ENCODE results near the gene PRSS23.

PRSS23 gene

GRCh38 chr11:86800076-86800959 is at the start of gene PRSS23:
Gene PRSS23 (plus strand): TSS chr11:86800542. CDS start chr11:86807644, 7,102 bp downstream.
- no peak for DNase-seq (ENCODE audit: low read depth)

DNA sequence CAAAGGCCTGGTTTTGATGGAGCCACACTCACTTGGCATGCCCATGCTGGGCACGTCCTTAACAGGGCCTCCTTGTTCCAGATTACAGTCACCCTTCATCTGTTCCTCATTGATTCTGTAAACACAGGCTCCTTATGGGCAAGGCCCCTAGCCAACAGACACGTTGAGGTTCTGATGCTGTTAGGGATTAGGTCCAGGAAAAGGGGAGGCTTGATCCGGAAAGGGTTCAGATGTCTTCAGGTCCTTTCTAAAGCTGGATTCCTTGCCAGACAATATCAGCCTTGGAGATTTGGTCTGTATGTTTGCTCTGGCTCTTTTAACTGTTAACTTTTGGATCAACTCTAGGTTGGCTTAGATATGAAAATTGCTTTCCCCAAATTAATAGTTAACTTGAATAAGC is 46.9 kb upstream of the PRSS23 start:
- TF ChIP-seq, protein P1, sequence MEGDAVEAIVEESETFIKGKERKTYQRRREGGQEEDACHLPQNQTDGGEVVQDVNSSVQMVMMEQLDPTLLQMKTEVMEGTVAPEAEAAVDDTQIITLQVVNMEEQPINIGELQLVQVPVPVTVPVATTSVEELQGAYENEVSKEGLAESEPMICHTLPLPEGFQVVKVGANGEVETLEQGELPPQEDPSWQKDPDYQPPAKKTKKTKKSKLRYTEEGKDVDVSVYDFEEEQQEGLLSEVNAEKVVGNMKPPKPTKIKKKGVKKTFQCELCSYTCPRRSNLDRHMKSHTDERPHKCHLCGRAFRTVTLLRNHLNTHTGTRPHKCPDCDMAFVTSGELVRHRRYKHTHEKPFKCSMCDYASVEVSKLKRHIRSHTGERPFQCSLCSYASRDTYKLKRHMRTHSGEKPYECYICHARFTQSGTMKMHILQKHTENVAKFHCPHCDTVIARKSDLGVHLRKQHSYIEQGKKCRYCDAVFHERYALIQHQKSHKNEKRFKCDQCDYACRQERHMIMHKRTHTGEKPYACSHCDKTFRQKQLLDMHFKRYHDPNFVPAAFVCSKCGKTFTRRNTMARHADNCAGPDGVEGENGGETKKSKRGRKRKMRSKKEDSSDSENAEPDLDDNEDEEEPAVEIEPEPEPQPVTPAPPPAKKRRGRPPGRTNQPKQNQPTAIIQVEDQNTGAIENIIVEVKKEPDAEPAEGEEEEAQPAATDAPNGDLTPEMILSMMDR (IDR thresholded peaks at IDR 0.05; ENCODE audit: insufficient read depth, low read depth, low read length, missing control alignments) = no peak
- no peak overlapping the region for H3K4me3 ChIP-seq (ENCODE audit: low read depth, low read length)
- DNase-seq (ENCODE audit: low read depth) = no peak

More at GRCh38 chr11:86800076-86800959, at the start of gene PRSS23:
- no peak within 1 kb of the TSS for H3K4me3 ChIP-seq (ENCODE audit: low read depth, low read length)
- TF ChIP-seq, protein P1 (IDR thresholded peaks at IDR 0.05; ENCODE audit: insufficient read depth, low read depth, low read length, missing control alignments) = no peak

GRCh38 chr11:86755146-86755545 is 45.2 kb upstream of the PRSS23 start:
- DNase-seq (ENCODE audit: low read depth) = no peak
- no peak overlapping the region for H3K4me3 ChIP-seq (ENCODE audit: low read depth, low read length)
- TF ChIP-seq, protein P1 (IDR thresholded peaks at IDR 0.05; ENCODE audit: insufficient read depth, low read depth, low read length, missing control alignments) = no peak

DNA sequence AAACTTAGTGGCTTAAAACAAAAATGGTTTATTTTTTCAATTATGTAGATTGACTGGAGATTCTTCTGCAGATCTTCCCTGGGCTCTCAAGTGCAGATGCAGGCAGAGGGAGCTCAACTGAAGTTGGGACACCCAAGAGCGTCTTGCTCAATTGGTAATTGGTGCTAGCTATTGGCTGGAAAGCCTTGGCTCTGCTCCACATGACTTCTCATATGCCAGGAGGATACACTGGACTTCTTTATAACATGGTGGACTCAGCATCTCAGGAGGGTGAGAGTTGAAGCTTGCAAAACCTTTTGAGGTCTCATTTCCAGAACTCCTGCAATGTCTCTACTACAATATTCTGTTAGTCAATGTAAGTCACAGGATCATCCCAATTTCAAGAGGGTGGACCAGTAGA is 42.2 kb upstream of the PRSS23 start:
- TF ChIP-seq, protein P1 (IDR thresholded peaks at IDR 0.05; ENCODE audit: insufficient read depth, low read depth, low read length, missing control alignments) = no peak
- no peak overlapping the region for H3K4me3 ChIP-seq (ENCODE audit: low read depth, low read length)
- no peak for DNase-seq (ENCODE audit: low read depth)

DNA sequence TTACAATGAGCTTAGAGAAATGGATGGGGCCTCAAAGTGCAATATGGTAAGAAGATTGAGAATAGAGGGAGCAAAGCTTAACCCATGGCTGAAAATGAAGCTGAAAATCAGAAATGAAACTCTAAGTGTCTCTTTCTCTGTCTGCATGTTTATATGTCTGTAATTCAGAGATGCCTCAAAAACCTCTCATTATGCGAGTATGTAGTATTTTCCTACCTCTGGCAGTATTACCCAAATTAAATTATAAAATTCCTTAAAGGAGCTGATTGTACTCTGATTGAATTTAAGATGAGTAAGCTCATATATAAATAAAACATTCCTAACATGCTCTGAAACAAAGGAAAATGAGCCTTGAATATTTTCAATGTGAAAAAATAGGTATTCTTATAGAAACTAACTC is 39.8 kb upstream of the PRSS23 start:
- no peak overlapping the region for H3K4me3 ChIP-seq (ENCODE audit: low read depth, low read length)
- TF ChIP-seq, protein P1 (IDR thresholded peaks at IDR 0.05; ENCODE audit: insufficient read depth, low read depth, low read length, missing control alignments) = no peak
- no peak for DNase-seq (ENCODE audit: low read depth)

DNA sequence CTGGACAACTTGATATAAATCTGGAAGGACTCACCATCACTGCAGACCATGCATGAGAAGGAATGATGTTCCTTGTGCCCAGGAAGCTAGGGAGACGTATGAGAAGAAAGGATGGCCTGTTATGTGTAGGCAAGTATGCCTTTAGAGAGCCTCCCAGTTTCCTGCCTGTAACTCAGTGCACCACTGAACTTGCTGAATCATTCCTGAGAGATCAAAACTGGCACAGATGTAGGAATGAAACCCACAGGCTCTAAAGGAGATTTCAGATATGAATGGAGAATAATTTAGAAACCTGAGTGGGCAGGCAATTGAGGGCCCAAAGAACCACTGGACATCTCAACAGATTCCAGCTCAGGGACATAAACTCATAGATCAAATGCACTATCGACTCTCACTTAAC is 38.4 kb upstream of the PRSS23 start:
- H3K4me3 ChIP-seq (ENCODE audit: low read depth, low read length) = no peak overlapping the region
- TF ChIP-seq, protein P1 (IDR thresholded peaks at IDR 0.05; ENCODE audit: insufficient read depth, low read depth, low read length, missing control alignments) = no peak
- no peak for DNase-seq (ENCODE audit: low read depth)
